IPS DF 6.9 (cell line): ENCODE measurements around the gene CFC1B.
"Not testable (repeated sequence)": the region's sequence is repeated elsewhere in the genome, so short reads cannot be mapped to it uniquely, and the experiment has no call there.

ENCODE experiments used
- DNase-seq: peaks from one replicate; pipeline ENCODE4 v3.0.0-alpha.2; 2013; ENCODE audit warnings: low read depth, low spot score
- H3K27ac ChIP-seq: one replicate; pipeline ENCODE4 v1.5.1; 2013; ENCODE audit warnings: low read length, control low read depth
- H3K27me3 ChIP-seq: 2 replicates; pipeline ENCODE4 v1.6.1; 2013; ENCODE audit warnings: mild to moderate bottlenecking, low read length; ENCODE audit not compliant: control insufficient read depth, insufficient read depth
- H3K36me3 ChIP-seq: 2 replicates; pipeline ENCODE4 v1.6.1; 2013; ENCODE audit warnings: low read length; ENCODE audit not compliant: control insufficient read depth, insufficient read depth
- H3K4me1 ChIP-seq: 2 replicates; pipeline ENCODE4 v1.6.1; 2013; ENCODE audit warnings: low read length; ENCODE audit not compliant: control insufficient read depth, insufficient read depth
- H3K4me3 ChIP-seq: 2 replicates; pipeline ENCODE4 v1.5.1; 2013; ENCODE audit warnings: mild to moderate bottlenecking, low read length
- H3K9me3 ChIP-seq: 2 replicates; pipeline ENCODE4 v1.6.1; 2013; ENCODE audit warnings: low read length, inconsistent platforms; ENCODE audit not compliant: control insufficient read depth, insufficient read depth
- WGBS: extraction: QIAGEN DNeasy Blood & Tissue Kit; methylation state at CpG from one replicate; pipeline ENCODE4 v1.1.7; 2013; ENCODE audit warnings: mixed read lengths, missing lambda C conversion rate; ENCODE audit not compliant: insufficient read length, insufficient coverage; 5-methylcytosine and 5-hydroxymethylcytosine counted together

Gene CFC1B

DNA sequence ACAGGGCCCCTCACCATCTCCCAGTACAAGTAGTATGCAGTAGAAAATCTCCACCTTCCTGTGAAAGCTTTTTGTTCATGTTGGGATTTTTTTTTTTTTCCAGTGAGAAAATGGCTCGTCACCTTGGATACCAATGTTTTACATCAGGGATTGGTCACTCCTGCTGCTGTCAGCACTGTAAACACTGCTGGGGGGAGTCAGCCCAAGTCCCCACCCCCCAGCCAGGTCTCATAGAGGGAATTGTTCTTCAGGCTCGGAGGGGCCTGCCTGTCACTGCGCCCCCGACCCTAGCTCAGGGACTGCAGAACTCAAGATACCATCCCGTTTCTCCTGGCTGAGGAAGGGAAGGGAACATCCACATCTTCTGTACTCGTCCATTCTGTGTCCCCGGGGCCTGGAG lies at the start of gene CFC1B:
CFC1B (plus strand) TSS at position 231 of the 400 bp plus-strand sequence. CDS start 263 bp downstream, outside the sequence.
- H3K27me3 ChIP-seq, H3K4me3 ChIP-seq, DNase-seq, H3K27ac ChIP-seq, H3K9me3 ChIP-seq, H3K4me1 ChIP-seq, H3K36me3 ChIP-seq: not testable (repeated sequence)
- no CpG with 5 or more reads among the region's 7 CpGs for WGBS

DNA sequence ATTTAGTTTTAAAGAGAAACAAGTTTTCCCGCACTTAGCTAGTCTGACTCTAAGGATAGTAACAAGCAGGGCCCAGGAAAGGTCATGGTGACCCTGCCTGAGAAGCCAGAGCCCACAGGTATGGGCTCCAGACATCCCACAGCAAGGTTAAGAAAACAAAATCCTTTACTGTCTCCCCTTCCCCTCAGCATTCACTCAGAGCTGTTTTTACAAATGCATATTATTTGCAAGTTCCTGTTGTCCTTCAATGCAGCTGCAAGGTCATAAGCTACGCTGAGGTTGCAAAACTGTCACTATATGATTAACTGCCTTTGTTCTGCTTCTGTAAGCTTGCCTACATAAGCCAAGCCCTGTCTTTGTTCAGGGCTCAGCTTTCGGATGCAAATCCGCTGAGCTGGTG lies 29.9 kb upstream of the CFC1B start:
- H3K27me3 ChIP-seq, H3K4me1 ChIP-seq, H3K9me3 ChIP-seq, H3K27ac ChIP-seq, H3K36me3 ChIP-seq, H3K4me3 ChIP-seq, DNase-seq: not testable (repeated sequence)
- WGBS, result no CpG with 5 or more reads among the region's 4 CpGs

DNA sequence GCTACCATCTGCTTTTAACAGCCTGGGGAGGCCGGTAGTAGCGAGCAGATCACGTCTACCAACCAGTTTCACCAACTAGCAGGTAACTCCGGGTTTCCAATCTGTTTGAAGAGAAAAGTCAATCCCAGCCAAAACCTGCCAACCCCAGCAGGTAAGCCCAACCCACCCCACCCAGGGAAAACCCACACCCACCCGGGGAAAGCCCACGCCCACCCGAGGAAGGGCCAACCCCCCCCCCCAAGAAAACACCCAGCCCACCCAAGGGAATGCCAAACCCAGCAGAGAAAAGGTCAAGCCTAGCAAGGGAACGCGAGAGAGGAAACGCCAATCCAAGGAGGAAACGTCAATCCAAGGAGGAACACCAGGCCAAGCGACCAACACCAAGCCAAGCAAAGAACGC lies 11.8 kb upstream of the CFC1B start, which contains the start of gene POTEI:
POTEI (minus strand) TSS at position 101 of the 400 bp plus-strand sequence; CDS start at position 8, 93 bp downstream.
- no CpG with 5 or more reads among the region's 13 CpGs for WGBS
- H3K4me3 ChIP-seq, DNase-seq, H3K27me3 ChIP-seq, H3K36me3 ChIP-seq, H3K9me3 ChIP-seq, H3K27ac ChIP-seq, H3K4me1 ChIP-seq: not testable (repeated sequence)

DNA sequence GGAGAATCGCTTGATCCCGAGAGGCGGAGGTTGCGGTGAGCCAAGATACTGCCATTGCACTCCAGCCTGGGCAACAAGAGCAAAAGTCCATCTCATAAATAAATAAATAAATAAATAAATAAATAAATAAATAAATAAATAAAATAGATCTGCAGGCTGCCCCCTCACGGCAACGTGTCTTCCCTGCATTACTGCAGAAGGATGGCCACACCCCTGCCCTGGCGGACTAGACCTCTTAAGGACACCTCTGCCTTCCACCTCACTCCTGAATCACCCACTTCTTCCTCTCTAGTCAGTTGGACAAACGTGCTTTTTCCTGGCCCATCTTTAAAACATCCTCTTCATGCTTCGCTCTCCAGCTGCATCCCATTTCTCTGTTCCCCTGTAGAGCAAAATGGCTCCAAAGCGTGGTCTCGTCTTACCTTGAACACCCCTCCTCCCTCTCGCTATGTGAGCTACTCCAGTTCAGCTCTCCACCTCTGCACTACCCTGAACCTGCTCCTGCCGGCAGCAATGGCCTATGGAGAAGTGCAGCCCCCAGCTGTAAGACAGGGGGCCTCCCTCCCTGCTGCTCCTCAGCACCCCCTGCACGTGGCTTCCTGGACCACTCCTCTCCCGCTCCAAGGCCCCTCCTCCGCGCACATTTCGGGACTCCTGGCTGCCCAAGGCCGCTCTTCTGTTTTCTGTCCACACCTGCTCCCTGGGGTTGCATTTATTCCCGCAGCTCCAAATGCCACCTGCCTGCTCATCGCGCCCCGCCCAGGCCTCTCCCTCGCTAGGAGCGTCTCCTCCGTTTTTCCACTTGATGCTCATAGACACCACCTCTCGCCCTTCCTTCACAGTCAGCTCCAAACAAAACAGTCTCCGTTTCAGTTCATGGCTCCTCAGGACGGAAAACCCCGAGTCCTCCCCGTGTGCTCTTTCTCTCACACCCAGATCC lies 9.9 kb upstream of the CFC1B start:
- WGBS, result no CpG with 5 or more reads among the region's 31 CpGs
- not testable (repeated sequence) for DNase-seq, H3K27ac ChIP-seq, H3K4me3 ChIP-seq, H3K27me3 ChIP-seq, H3K9me3 ChIP-seq, H3K4me1 ChIP-seq, H3K36me3 ChIP-seq

DNA sequence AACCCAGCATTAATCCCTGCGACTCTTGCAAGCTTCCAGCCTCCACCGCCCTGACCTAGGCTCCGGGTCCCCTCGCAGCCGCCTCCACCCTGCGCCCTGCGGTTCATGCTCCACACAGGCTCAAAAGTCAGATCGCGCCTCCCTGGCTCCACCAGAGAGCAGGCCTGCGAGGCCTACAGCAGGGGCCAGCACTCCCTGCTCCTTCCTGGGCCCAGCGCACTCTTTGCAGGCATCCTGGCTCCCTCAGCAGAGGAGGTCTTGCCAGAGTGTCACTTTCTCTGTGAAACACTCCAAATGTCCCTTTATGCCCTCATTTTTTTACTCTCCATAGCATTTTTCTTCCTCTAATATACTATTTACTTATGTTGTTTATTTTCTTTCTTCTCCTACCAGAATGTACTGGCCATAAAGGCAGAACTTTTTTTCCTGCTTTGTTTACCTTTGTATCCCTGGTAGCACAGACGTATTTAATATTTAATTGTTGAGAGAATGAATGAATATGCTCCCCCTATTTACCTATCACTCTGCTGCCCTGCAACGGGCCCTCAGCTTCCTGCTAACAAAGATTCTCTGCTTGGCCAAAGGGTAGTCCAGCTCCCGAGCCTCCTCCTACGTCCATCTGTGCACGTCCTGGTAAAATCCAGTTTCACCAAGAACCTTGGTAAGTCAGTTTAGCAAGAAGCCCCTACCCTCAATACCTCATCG lies 9.1 kb upstream of the CFC1B start:
- H3K36me3 ChIP-seq, H3K27ac ChIP-seq, H3K4me3 ChIP-seq, H3K9me3 ChIP-seq, DNase-seq, H3K4me1 ChIP-seq, H3K27me3 ChIP-seq: not testable (repeated sequence)
- WGBS, result no CpG with 5 or more reads among the region's 17 CpGs

DNA sequence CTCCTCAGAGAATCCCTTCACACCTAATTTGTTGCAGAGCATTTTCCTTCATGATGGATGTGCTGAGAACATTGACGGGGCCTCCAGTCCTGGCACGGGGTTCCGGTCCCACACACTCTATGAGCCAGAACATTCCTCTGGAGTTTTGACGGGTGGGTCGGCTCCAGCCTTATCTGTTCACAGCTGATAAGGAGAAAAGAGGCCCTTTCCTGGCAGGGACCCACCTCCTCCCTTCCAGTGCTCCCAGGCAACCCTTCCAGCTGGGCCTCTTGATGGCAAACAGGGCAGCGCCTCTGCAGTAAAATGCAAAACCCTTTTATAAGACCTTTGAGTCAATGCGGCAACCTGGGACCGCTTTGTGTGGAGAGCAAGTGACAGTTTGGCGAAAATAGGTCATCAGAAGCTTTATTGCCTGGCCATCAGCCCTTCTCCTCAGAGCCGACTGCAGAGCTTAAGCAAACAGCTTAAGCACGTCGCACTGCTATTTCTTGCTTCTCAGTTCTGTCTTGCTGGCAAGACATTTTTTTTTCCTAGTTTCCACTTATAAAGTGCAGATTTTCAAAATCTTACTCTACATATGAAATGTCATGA lies 2.4 kb upstream of the CFC1B start:
- no CpG with 5 or more reads among the region's 12 CpGs for WGBS

DNA sequence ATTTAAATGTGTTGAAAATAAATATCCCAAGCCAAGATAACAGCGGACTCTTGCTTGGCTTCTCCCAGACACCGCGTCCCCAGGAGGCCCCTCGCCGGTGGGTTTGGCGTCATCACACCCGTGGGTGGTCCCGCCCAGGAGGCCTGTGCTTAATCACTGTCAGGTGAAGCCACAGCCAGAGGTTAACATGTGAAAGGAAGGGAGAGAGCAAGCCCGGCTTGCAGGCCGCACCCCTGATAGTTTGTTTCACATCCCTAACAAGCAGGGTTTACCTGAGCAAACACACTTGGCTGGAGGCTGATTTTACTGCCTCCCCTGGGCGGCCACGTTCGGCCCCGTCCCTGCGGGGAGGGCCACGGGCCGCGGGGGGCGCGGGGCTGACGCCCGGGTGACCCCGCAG lies 1.4 kb downstream of the CFC1B start:
- DNase-seq, H3K4me1 ChIP-seq, H3K27me3 ChIP-seq, H3K4me3 ChIP-seq, H3K9me3 ChIP-seq, H3K27ac ChIP-seq, H3K36me3 ChIP-seq: not testable (repeated sequence)
- no CpG with 5 or more reads among the region's 23 CpGs for WGBS

More for the DNA sequence above, 2.4 kb upstream of the CFC1B start:
- not testable (repeated sequence) for H3K27ac ChIP-seq, H3K36me3 ChIP-seq, H3K4me1 ChIP-seq, H3K9me3 ChIP-seq, H3K4me3 ChIP-seq, H3K27me3 ChIP-seq, DNase-seq

DNA sequence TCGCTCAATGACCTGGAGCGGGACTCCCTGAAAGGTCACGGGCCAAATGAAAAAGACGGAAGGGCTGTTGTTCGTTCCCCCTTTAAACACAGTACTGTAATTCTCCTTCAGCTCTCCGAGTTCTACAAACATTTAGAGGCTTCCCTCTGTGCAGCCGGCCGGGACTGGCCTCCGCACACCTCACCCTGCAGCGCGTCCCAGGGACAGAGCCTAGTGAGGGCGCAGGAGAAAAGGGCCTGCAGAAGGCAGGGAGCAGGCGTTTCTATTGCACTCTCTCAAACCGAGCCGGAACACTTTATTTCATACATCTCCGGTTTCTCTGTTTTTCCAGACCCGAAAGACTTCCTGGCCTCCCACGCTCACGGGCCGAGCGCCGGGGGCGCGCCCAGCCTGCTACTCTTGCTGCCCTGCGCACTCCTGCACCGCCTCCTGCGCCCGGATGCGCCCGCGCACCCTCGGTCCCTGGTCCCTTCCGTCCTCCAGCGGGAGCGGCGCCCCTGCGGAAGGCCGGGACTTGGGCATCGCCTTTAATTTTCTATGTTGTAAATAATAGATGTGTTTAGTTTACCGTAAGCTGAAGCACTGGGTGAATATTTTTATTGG lies 6.4 kb downstream of the CFC1B start:
- not testable (repeated sequence) for H3K4me1 ChIP-seq, DNase-seq, H3K27ac ChIP-seq, H3K9me3 ChIP-seq, H3K4me3 ChIP-seq, H3K27me3 ChIP-seq, H3K36me3 ChIP-seq
- no CpG with 5 or more reads among the region's 40 CpGs for WGBS

DNA sequence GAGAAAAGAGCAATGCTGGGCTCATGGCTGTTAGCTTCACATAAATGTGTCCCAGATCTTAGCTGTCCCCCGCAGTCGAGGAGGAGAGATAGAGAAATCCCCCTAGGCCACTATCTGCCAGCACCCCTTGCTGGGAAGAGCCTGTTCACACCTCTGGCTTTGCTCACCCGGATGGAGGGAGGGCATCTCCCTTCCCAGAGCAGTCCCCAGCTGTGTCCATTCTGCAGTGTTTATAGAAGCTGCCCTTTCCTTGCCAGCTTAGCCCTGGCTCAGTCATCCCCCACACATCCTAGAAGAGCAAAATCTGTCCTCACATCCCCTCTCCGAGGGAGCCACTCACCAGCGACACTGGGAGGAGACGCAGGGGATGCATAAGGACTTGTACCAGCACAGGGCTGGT lies 8.5 kb downstream of the CFC1B start:
- H3K27ac ChIP-seq, H3K36me3 ChIP-seq, H3K9me3 ChIP-seq, DNase-seq, H3K4me1 ChIP-seq, H3K4me3 ChIP-seq, H3K27me3 ChIP-seq: not testable (repeated sequence)
- WGBS, result no CpG with 5 or more reads among the region's 6 CpGs

DNA sequence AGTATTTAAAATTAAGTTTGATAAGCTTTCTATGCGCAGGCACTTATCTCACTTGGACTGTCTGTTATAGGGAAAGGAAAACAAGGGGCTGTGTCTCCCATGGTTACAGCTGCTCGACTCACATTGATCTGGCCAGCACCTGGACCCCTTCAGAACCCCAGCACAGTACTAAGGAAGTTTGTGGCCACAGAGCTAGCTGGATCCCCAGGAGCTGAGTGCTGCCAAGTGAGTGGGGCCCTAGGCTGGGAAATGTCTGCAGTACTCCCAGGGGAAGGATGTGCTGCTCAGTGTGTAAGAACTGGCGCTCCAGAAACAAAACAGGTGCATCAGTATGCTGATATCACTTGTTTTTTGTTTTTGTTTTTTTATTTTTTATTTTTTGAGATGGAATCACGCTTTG lies 9.2 kb downstream of the CFC1B start:
- WGBS, result no CpG with 5 or more reads among the region's 4 CpGs

More for the DNA sequence above, 9.2 kb downstream of the CFC1B start:
- not testable (repeated sequence) for H3K9me3 ChIP-seq, H3K4me3 ChIP-seq, H3K27ac ChIP-seq, H3K4me1 ChIP-seq, H3K36me3 ChIP-seq, H3K27me3 ChIP-seq, DNase-seq
